Testis (tissue), 3 donors: ENCODE measurements around the gene LRP2. TPM values are rescaled to one million over a fixed set of nuclear protein-coding genes. Genes with fewer than 3 reads are reported as not detected.

Experiments used
- DNase-seq: peaks from one replicate; pipeline ENCODE4 v3.0.0-alpha.2; 2019
- H3K27ac ChIP-seq, 2 donors: fragments of 200-600 bp; sonication (generic); one replicate each; pipeline ENCODE4 v1.5.1; 2019
- H3K27me3 ChIP-seq: fragments of 200-600 bp; sonication (generic); one replicate; pipeline ENCODE4 v1.5.1; 2019
- H3K36me3 ChIP-seq: fragments of 200-600 bp; sonication (generic); one replicate; pipeline ENCODE4 v1.5.1; 2017; ENCODE audit warnings: low read depth; ENCODE audit errors: missing control alignments
- H3K4me1 ChIP-seq: fragments of 200-600 bp; sonication (generic); one replicate; pipeline ENCODE4 v1.5.1; 2019
- H3K4me3 ChIP-seq, 2 donors: fragments of 200-600 bp; sonication (generic); one replicate each; pipeline ENCODE4 v1.5.1; 2017 to 2019
- H3K9me3 ChIP-seq: fragments of 200-600 bp; sonication (generic); one replicate; pipeline ENCODE4 v1.5.1; 2017
- CTCF ChIP-seq, 3 experiments: fragments of 450-650 bp in 2 of 3; fragments of 200-600 bp in 1 of 3; sonication (generic) in 1 of 3; IDR thresholded peaks; one replicate each; pipeline ENCODE4 v1.5.1; 2016 to 2019; ENCODE audit warnings: antibody characterized with exemption in 3 of 3, mild to moderate bottlenecking in 2 of 3, moderate library complexity in 1 of 3
- POLR2A ChIP-seq: fragments of 450-650 bp; IDR thresholded peaks from one replicate; pipeline ENCODE4 v1.6.1; 2017; ENCODE audit warnings: antibody characterized with exemption, mild to moderate bottlenecking, moderate library complexity
- WGBS, 2 donors: methylation state at CpG; one replicate each; pipeline ENCODE4 v1.1.5; 2018; 5-methylcytosine and 5-hydroxymethylcytosine counted together
- intact Hi-C: fragments of 100-400 bp; cut with DNase I; formaldehyde crosslinking; loops from one replicate; pipeline ENCODE4 v1.15.1; 2023; ENCODE audit warnings: low total_unique reads
- polyA plus RNA-seq: library from polyadenylated mRNA; stranded (reverse); fragments of 350-450 nt; fragmentation: Illumina TruSeq; extraction: RNeasy Lipid Tissue Mini Kit (QIAGEN cat#74804); gene quantifications from one replicate; pipeline ENCODE4 v1.2.3, GENCODE V29; 2014; ENCODE audit warnings: low read depth, low replicate concordance; ENCODE audit not compliant: insufficient read depth
- total RNA-seq, 2 donors: library from RNA; depleted of rRNA; stranded (reverse); fragments of >200 nt; gene quantifications; one replicate each; pipeline ENCODE4 v1.2.3, GENCODE V29; 2016

The LRP2 gene
- total and polyA plus RNA-seq, 3 donors from 2014 or later: 3.0 to 9.3 (median 4.1) TPM

GRCh38 chr2:169344736-169345485, 17.4 kb downstream of the LRP2 start:
- Histone ChIP-seq H3K4me1 (peaks cover 22% of the 10 kb centered on the region), H3K27ac (no peak overlapping the region), H3K4me3 (no peak overlapping the region), H3K9me3 (no peaks in the 10 kb centered on the region), H3K27me3 (no peaks in the 10 kb centered on the region), H3K36me3 (no peaks in the 10 kb centered on the region)
- intact Hi-C loops: no loop called here
- no peak for DNase-seq
- TF ChIP-seq CTCF (IDR thresholded peaks at IDR 0.05) (no peak), POLR2A (no peak)
- 68 to 69% methylated on average over 5 of the region's 5 CpGs for WGBS, 2 donors

- Histone ChIP-seq H3K36me3 (no peaks in the 10 kb centered on the region), H3K27ac (no peak overlapping the region), H3K4me3 (no peak overlapping the region), H3K4me1 (peaks cover 11% of the 10 kb centered on the region), H3K27me3 (no peaks in the 10 kb centered on the region), H3K9me3 (no peaks in the 10 kb centered on the region)
- no peak for DNase-seq
- TF ChIP-seq CTCF (IDR thresholded peaks at IDR 0.05) (no peak), POLR2A (no peak)
- intact Hi-C loops: no loop called here
Measured at GRCh38 chr2:169343202-169343601, 19.1 kb downstream of the LRP2 start.

- H3K4me3 ChIP-seq: no peak overlapping the region
- no peaks in the 10 kb centered on the region for H3K4me1 ChIP-seq
- WGBS, 2 donors: 76 to 78% methylated on average over 2 of the region's 2 CpGs
- intact Hi-C loops: no loop called here
- no peak for TF ChIP-seq CTCF (IDR thresholded peaks at IDR 0.05)
- no peaks in the 10 kb centered on the region for H3K9me3 ChIP-seq
- no peaks in the 10 kb centered on the region for H3K36me3 ChIP-seq
- DNase-seq: no peak
- no peaks in the 10 kb centered on the region for H3K27me3 ChIP-seq
- no peak overlapping the region for H3K27ac ChIP-seq
Measured at GRCh38 chr2:169339657-169340056, 22.7 kb downstream of the LRP2 start.

GRCh38 chr2:169336695-169337094, 25.6 kb downstream of the LRP2 start:
- no peaks in the 10 kb centered on the region for H3K27me3 ChIP-seq
- H3K27ac ChIP-seq: no peak overlapping the region
- H3K4me3 ChIP-seq: no peak overlapping the region
- TF ChIP-seq CTCF (IDR thresholded peaks at IDR 0.05) (no peak), POLR2A (no peak)
- H3K9me3 ChIP-seq: no peaks in the 10 kb centered on the region
- no peaks in the 10 kb centered on the region for H3K4me1 ChIP-seq
- whole genome bisulfite sequencing, 2 donors: 41 to 59% methylated on average over 5 of the region's 5 CpGs
- intact Hi-C loops: no loop called here
- H3K36me3 ChIP-seq: no peaks in the 10 kb centered on the region
- DNase-seq: no peak

- TF ChIP-seq POLR2A (no peak), CTCF (IDR thresholded peaks at IDR 0.05) (no peak)
- Histone ChIP-seq H3K4me3 (no peak overlapping the region), H3K27me3 (no peaks in the 10 kb centered on the region), H3K27ac (no peak overlapping the region), H3K4me1 (no peaks in the 10 kb centered on the region), H3K9me3 (no peaks in the 10 kb centered on the region), H3K36me3 (no peaks in the 10 kb centered on the region)
- 73% methylated on average over 6 of the region's 6 CpGs for WGBS, 2 donors
- intact Hi-C loops: no loop called here
- no peak for DNase-seq
Measured at GRCh38 chr2:169330555-169331198, 31.7 kb downstream of the LRP2 start.
